Sigmoid colon (tissue), 7 donors: ENCODE data around the gene KCP. TPM values are rescaled to one million over a fixed set of nuclear protein-coding genes. Genes with fewer than 3 reads are reported as not detected.

Experiments used
- DNase-seq: peaks from one replicate; pipeline ENCODE4 v3.0.0-alpha.2; 2019
- H3K27ac ChIP-seq, 4 donors: fragments of 200-600 bp; sonication (generic); one replicate each; pipeline ENCODE4 v1.5.1; 2016 to 2019; ENCODE audit warnings: mild to moderate bottlenecking in 1 of 4
- H3K27me3 ChIP-seq, 3 donors: fragments of 200-600 bp; sonication (generic); one replicate each; pipeline ENCODE4 v1.5.1; 2019; ENCODE audit warnings: mild to moderate bottlenecking in 1 of 3
- H3K36me3 ChIP-seq, 4 donors: fragments of 200-600 bp; sonication (generic); one replicate each; pipeline ENCODE4 v1.5.1; 2016 to 2019
- H3K4me1 ChIP-seq, 4 donors: fragments of 200-600 bp; sonication (generic); one replicate each; pipeline ENCODE4 v1.5.1; 2017 to 2019
- H3K4me3 ChIP-seq, 4 donors: fragments of 200-600 bp; sonication (generic); one replicate each; pipeline ENCODE4 v1.5.1; 2017 to 2019; ENCODE audit warnings: mild to moderate bottlenecking in 2 of 4, moderate library complexity in 1 of 4
- H3K9me3 ChIP-seq, 4 donors: fragments of 200-600 bp in 3 of 4; sonication (generic) in 3 of 4; one replicate each; pipeline versions ENCODE4 v1.5.1 to v1.6.1; 2013 to 2019
- EP300 ChIP-seq, 4 donors: sonication (generic); formaldehyde crosslinking; IDR thresholded peaks; one replicate each; pipeline ENCODE4 v1.6.1; 2017; ENCODE audit warnings: antibody characterized with exemption in 4 of 4
- POLR2A ChIP-seq, 2 donors: fragments of 450-650 bp; IDR thresholded peaks; one replicate each; pipeline ENCODE4 v1.6.1; 2016; ENCODE audit warnings: antibody characterized with exemption in 2 of 2, mild to moderate bottlenecking in 2 of 2, moderate library complexity in 2 of 2
- POLR2AphosphoS5 ChIP-seq, 4 donors: sonication (generic); formaldehyde crosslinking; IDR thresholded peaks; one replicate each; pipeline ENCODE4 v1.6.1; 2017; ENCODE audit warnings: antibody characterized with exemption in 4 of 4
- WGBS, 2 donors: extraction: QIAGEN DNeasy Blood & Tissue Kit; methylation state at CpG; one replicate each; pipeline ENCODE4 v1.1.7; 2013; 5-methylcytosine and 5-hydroxymethylcytosine counted together
- intact Hi-C: fragments of 100-400 bp; cut with DNase I; formaldehyde crosslinking; loops from one replicate; pipeline ENCODE4 v1.15.1; 2023
- polyA plus RNA-seq, 3 donors: library from polyadenylated mRNA; stranded (reverse); fragments of 200-250 nt; gene quantifications; one replicate each; pipeline ENCODE4 v1.2.3, GENCODE V29; 2013
- total RNA-seq, 4 donors: library from RNA; depleted of rRNA; stranded (reverse); fragments of >200 nt; gene quantifications; one replicate each; pipeline ENCODE4 v1.1.0, GENCODE V29; 2016
- TF ChIP-seq, protein P1 (sequence below), 4 experiments: fragments of 450-650 bp in 3 of 4; fragments of 200-600 bp in 1 of 4; IDR thresholded peaks; one replicate each; pipeline ENCODE4 v1.5.1; 2016 to 2019; ENCODE audit warnings: antibody characterized with exemption in 4 of 4, mild to moderate bottlenecking in 3 of 4, moderate library complexity in 2 of 4
- donor health status: healthy with polysubstance abuse.
- donor health status: Bipolar disorder and iron deficiency.
- donor health status: healthy.

The KCP gene
- total and polyA plus RNA-seq, 7 donors = 0.14 to 0.42 (median 0.32) TPM; not detected in 3

- no peak for DNase-seq
- H3K4me3 ChIP-seq = no peak overlapping the region
- 90 to 94% methylated on average over 17 of the region's 17 CpGs for WGBS, 2 donors
- peaks cover 46 to 100% (median 97%) of the 10 kb centered on the region in 4 donors for H3K36me3 ChIP-seq
- no peaks in the 10 kb centered on the region for H3K9me3 ChIP-seq
- TF ChIP-seq POLR2A (IDR thresholded peaks at IDR 0.05) = no peak
- TF ChIP-seq POLR2AphosphoS5 (IDR thresholded peaks at IDR 0.05) = no peak
- no peak for TF ChIP-seq EP300 (IDR thresholded peaks at IDR 0.05)
- TF ChIP-seq, protein P1, sequence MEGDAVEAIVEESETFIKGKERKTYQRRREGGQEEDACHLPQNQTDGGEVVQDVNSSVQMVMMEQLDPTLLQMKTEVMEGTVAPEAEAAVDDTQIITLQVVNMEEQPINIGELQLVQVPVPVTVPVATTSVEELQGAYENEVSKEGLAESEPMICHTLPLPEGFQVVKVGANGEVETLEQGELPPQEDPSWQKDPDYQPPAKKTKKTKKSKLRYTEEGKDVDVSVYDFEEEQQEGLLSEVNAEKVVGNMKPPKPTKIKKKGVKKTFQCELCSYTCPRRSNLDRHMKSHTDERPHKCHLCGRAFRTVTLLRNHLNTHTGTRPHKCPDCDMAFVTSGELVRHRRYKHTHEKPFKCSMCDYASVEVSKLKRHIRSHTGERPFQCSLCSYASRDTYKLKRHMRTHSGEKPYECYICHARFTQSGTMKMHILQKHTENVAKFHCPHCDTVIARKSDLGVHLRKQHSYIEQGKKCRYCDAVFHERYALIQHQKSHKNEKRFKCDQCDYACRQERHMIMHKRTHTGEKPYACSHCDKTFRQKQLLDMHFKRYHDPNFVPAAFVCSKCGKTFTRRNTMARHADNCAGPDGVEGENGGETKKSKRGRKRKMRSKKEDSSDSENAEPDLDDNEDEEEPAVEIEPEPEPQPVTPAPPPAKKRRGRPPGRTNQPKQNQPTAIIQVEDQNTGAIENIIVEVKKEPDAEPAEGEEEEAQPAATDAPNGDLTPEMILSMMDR (IDR thresholded peaks at IDR 0.05) = no peak
- intact Hi-C loops = no loop called here
- peaks cover 0 to 25% (median 9%) of the 10 kb centered on the region in 4 donors for H3K4me1 ChIP-seq
- H3K27me3 ChIP-seq = no peaks in the 10 kb centered on the region
- peak overlapping the region in 3 of 4 donors; percentile 30 to 99 (median 98) for H3K27ac ChIP-seq
Observed at GRCh38 chr7:128843938-128844621, 66.4 kb downstream of the KCP start.

GRCh38 chr7:128842674-128843641 is 67.6 kb downstream of the KCP start:
- peak overlapping the region; percentile 21 to 99 (median 96) for H3K27ac ChIP-seq
- no peak overlapping the region for H3K4me3 ChIP-seq
- DNase-seq = no peak
- no peaks in the 10 kb centered on the region for H3K27me3 ChIP-seq
- H3K9me3 ChIP-seq = no peaks in the 10 kb centered on the region
- peaks cover 0 to 36% (median 13%) of the 10 kb centered on the region in 4 donors for H3K4me1 ChIP-seq
- 87 to 94% methylated on average over 38 of the region's 38 CpGs for WGBS, 2 donors
- peaks cover 41 to 100% (median 97%) of the 10 kb centered on the region in 4 donors for H3K36me3 ChIP-seq
- TF ChIP-seq POLR2AphosphoS5 (IDR thresholded peaks at IDR 0.05) (no peak), EP300 (IDR thresholded peaks at IDR 0.05) (no peak), POLR2A (IDR thresholded peaks at IDR 0.05) (no peak)
- TF ChIP-seq, protein P1 (IDR thresholded peaks at IDR 0.05) = no peak
- intact Hi-C loops = no loop called here

DNA sequence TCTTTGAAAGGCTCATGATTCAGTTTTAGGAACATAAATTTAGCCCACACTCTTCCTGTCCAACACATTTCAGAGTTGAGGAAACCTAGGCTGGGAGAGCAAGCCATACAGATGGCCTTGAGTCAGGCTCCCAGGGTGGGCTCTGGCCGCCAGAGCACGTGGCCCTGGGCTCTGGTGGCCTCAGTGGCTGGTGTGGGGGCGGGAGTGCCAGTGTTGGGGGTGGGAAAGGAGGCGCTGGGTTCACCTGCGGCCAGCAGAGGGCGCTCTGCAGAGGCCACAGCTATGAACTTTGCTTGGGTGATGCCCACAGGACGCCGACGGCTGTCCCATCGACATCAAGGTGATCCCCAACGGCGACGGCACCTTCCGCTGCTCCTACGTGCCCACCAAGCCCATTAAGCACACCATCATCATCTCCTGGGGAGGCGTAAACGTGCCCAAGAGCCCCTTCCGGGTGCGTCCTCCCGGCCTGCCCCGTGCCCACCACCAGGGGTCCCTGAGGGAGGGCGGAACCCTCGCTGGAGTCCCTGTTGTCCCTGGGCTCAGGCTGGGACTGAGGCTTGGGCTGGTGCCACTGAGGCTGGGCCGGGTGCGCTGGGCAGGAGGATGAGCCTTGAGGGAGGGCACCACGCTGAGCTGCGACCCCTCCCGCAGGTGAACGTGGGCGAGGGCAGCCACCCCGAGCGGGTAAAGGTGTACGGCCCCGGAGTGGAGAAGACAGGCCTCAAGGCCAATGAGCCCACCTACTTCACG is 68.4 kb downstream of the KCP start:
- no peaks in the 10 kb centered on the region for H3K27me3 ChIP-seq

More for the DNA sequence above, 68.4 kb downstream of the KCP start:
- intact Hi-C loops = no loop called here
- Histone ChIP-seq H3K4me1 (peaks cover 0 to 45% (median 19%) of the 10 kb centered on the region in 4 donors), H3K27ac (peak overlapping the region; percentile 21 to 99 (median 96)), H3K36me3 (peaks cover 43 to 100% (median 98%) of the 10 kb centered on the region in 4 donors), H3K9me3 (no peaks in the 10 kb centered on the region), H3K4me3 (no peak overlapping the region)
- TF ChIP-seq POLR2A (IDR thresholded peaks at IDR 0.05) = no peak
- peak in 2 of 4 donors; percentile 18 to 26 for TF ChIP-seq POLR2AphosphoS5 (IDR thresholded peaks at IDR 0.05)
- TF ChIP-seq EP300 (IDR thresholded peaks at IDR 0.05) = no peak
- TF ChIP-seq, protein P1 (IDR thresholded peaks at IDR 0.05) = peak; percentile 33 to 87 (median 52)
- DNase-seq = no peak
- 54 to 55% methylated on average over 35 of the region's 35 CpGs for WGBS, 2 donors
